ENCODE measurements around the gene NUDT16L1.

Gene NUDT16L1

GRCh38 chr16:4702466-4702808 lies 9.1 kb downstream of the NUDT16L1 start:
- Mint-ChIP-seq H3K4me3 (no peak overlapping the region), H3K4me1 (peaks cover 8% of the 10 kb centered on the region), H3K27me3 (ENCODE audit: low read depth) (no peaks in the 10 kb centered on the region), H3K9me3 (no peaks in the 10 kb centered on the region), H3K27ac (peak overlapping the region in 1 of 3 experiments; percentile 96), H3K36me3 (ENCODE audit: low read depth) (peaks cover 35% of the 10 kb centered on the region)
- TF ChIP-seq CTCF (IDR thresholded peaks at IDR 0.05; ENCODE audit: unreplicated experiment in 3 of 3) = no peak

- TF ChIP-seq CTCF (IDR thresholded peaks at IDR 0.05; ENCODE audit: unreplicated experiment in 3 of 3) = no peak
- Mint-ChIP-seq H3K36me3 (ENCODE audit: low read depth) (peaks cover 43% of the 10 kb centered on the region), H3K4me3 (no peak overlapping the region), H3K27ac (no peak overlapping the region), H3K4me1 (peaks cover 8% of the 10 kb centered on the region), H3K27me3 (ENCODE audit: low read depth) (no peaks in the 10 kb centered on the region), H3K9me3 (no peaks in the 10 kb centered on the region)
Measured at GRCh38 chr16:4703906-4704305, 10.5 kb downstream of the NUDT16L1 start.

GRCh38 chr16:4704491-4704890 lies 11.1 kb downstream of the NUDT16L1 start:
- Mint-ChIP-seq H3K36me3 (ENCODE audit: low read depth) (peaks cover 40% of the 10 kb centered on the region), H3K4me3 (no peak overlapping the region), H3K27me3 (ENCODE audit: low read depth) (no peaks in the 10 kb centered on the region), H3K4me1 (peaks cover 8% of the 10 kb centered on the region), H3K9me3 (no peaks in the 10 kb centered on the region), H3K27ac (no peak overlapping the region)
- no peak for TF ChIP-seq CTCF (IDR thresholded peaks at IDR 0.05; ENCODE audit: unreplicated experiment in 3 of 3)

GRCh38 chr16:4704913-4705312 lies 11.6 kb downstream of the NUDT16L1 start:
- Mint-ChIP-seq H3K9me3 (no peaks in the 10 kb centered on the region), H3K36me3 (ENCODE audit: low read depth) (peaks cover 40% of the 10 kb centered on the region), H3K4me1 (peaks cover 8% of the 10 kb centered on the region), H3K4me3 (no peak overlapping the region), H3K27me3 (ENCODE audit: low read depth) (no peaks in the 10 kb centered on the region), H3K27ac (no peak overlapping the region)
- TF ChIP-seq CTCF (IDR thresholded peaks at IDR 0.05; ENCODE audit: unreplicated experiment in 3 of 3) = no peak

GRCh38 chr16:4706871-4707270 lies 13.5 kb downstream of the NUDT16L1 start:
- no peak for TF ChIP-seq CTCF (IDR thresholded peaks at IDR 0.05; ENCODE audit: unreplicated experiment in 3 of 3)
- H3K27me3 Mint-ChIP-seq (ENCODE audit: low read depth) = no peaks in the 10 kb centered on the region
- peaks cover 50% of the 10 kb centered on the region for H3K36me3 Mint-ChIP-seq (ENCODE audit: low read depth)
- H3K27ac Mint-ChIP-seq = peak overlapping the region in 1 of 3 experiments; percentile 74
- peaks cover 8% of the 10 kb centered on the region for H3K4me1 Mint-ChIP-seq
- no peak overlapping the region for H3K4me3 Mint-ChIP-seq
- H3K9me3 Mint-ChIP-seq = no peaks in the 10 kb centered on the region

GRCh38 chr16:4709481-4709880 lies 16.1 kb downstream of the NUDT16L1 start:
- no peaks in the 10 kb centered on the region for H3K27me3 Mint-ChIP-seq (ENCODE audit: low read depth)
- peaks cover 8% of the 10 kb centered on the region for H3K4me1 Mint-ChIP-seq
- peaks cover 58% of the 10 kb centered on the region for H3K36me3 Mint-ChIP-seq (ENCODE audit: low read depth)
- H3K27ac Mint-ChIP-seq = no peak overlapping the region
- no peak for TF ChIP-seq CTCF (IDR thresholded peaks at IDR 0.05; ENCODE audit: unreplicated experiment in 3 of 3)
- no peaks in the 10 kb centered on the region for H3K9me3 Mint-ChIP-seq
- H3K4me3 Mint-ChIP-seq = no peak overlapping the region
